NCI-H226 (cell line): Measurements from ENCODE around the gene FAM216B.

Experiments used
- DNase-seq: peaks from one replicate; pipeline ENCODE4 v3.0.0-alpha.2; 2015

FAM216B gene

GRCh38 chr13:42836930-42837690, 55.7 kb downstream of the FAM216B start:
- no peak for DNase-seq
